Endothelial cell of umbilical vein (primary cell): ENCODE data around the gene TBC1D5. TPM values are rescaled to one million over a fixed set of nuclear protein-coding genes. Genes with fewer than 3 reads are reported as not detected.

ENCODE experiments used
- BruUV-seq: library from RNA; stranded (reverse); fragments of 400-500 nt; replicated peaks from 2 replicates; lab custom pipeline; 2021; lab: Mats Ljungman, UMichigan
- CTCF ChIA-PET: fragments of 300-600, 350-600 bp; sonication (Branson Sonifier 250); formaldehyde crosslinking; loops from one replicate; lab custom pipeline; 2021; ENCODE audit warnings: antibody characterized with exemption, inconsistent platforms; lab: Charles Lee
- POLR2A ChIA-PET: fragments of 300-600, 350-600 bp; sonication (Branson Sonifier 250); formaldehyde crosslinking; loops from one replicate; lab custom pipeline; 2021; ENCODE audit warnings: antibody characterized with exemption, inconsistent platforms; lab: Charles Lee
- DNase-seq: peaks from one replicate; pipeline ENCODE4 v3.0.0-alpha.2; 2011; ENCODE audit warnings: low read depth, low spot score
- FAIRE-seq: peaks from 2 replicates; lab custom pipeline; 2011; peaks lifted over from hg19 to GRCh38; lab: Jason Lieb, UNC
- H2AFZ ChIP-seq: 2 replicates; pipeline ENCODE4 v1.6.0; 2012; ENCODE audit warnings: low read depth, low read length, control low read depth, inconsistent platforms
- H3K27ac ChIP-seq: 2 replicates; pipeline ENCODE4 v1.5.1; 2011; ENCODE audit warnings: low read depth, mild to moderate bottlenecking, control low read depth, low read length, moderate library complexity; ENCODE audit not compliant: insufficient read depth
- H3K27me3 ChIP-seq, 2 experiments: 2 replicates each; pipeline versions ENCODE4 v1.6.0 to v1.6.1; 2011; ENCODE audit warnings: low read length in 2 of 2, mixed read lengths in 1 of 2; ENCODE audit not compliant: control insufficient read depth in 2 of 2, insufficient read depth in 2 of 2
- H3K36me3 ChIP-seq, 2 experiments: 2 replicates in 1 of 2; 3 replicates in 1 of 2; pipeline ENCODE4 v1.5.1; 2011; ENCODE audit warnings: low read length in 2 of 2, mild to moderate bottlenecking in 1 of 2, moderate library complexity in 1 of 2; ENCODE audit not compliant: control insufficient read depth in 2 of 2, insufficient read depth in 2 of 2; ENCODE audit errors: extremely low read depth in 1 of 2
- H3K4me1 ChIP-seq: 3 replicates; pipeline ENCODE4 v1.5.1; 2011; ENCODE audit warnings: mild to moderate bottlenecking, low read length; ENCODE audit not compliant: control insufficient read depth, insufficient read depth; ENCODE audit errors: extremely low read depth
- H3K4me2 ChIP-seq: 2 replicates; pipeline ENCODE4 v1.6.1; 2011; ENCODE audit warnings: low read length, control low read depth, mixed read lengths; ENCODE audit not compliant: insufficient read depth
- H3K4me3 ChIP-seq, 3 experiments: fragments of 200-600 bp in 1 of 3; sonication (generic), shearing (Covaris generic) in 1 of 3; replicated peaks in 1 of 3; 2 replicates each; pipeline ENCODE4 v1.5.1; 2011 to 2016; ENCODE audit warnings: control low read depth in 3 of 3, low read length in 3 of 3, mild to moderate bottlenecking in 2 of 3, inconsistent platforms in 1 of 3, low read depth in 1 of 3, moderate library complexity in 1 of 3; ENCODE audit not compliant: insufficient read depth in 1 of 3
- H3K79me2 ChIP-seq: 2 replicates; pipeline ENCODE4 v1.6.0; 2012; ENCODE audit warnings: low read length, inconsistent platforms; ENCODE audit not compliant: control insufficient read depth, insufficient read depth
- H3K9ac ChIP-seq: replicated peaks from 2 replicates; pipeline ENCODE3; 2011; ENCODE audit warnings: low read length, control low read depth; ENCODE audit not compliant: insufficient read depth; ENCODE audit errors: extremely low read depth
- H3K9me1 ChIP-seq: replicated peaks from 3 replicates; pipeline ENCODE4 v1.6.0; 2011; ENCODE audit warnings: mild to moderate bottlenecking, low read length; ENCODE audit not compliant: control insufficient read depth, insufficient read depth; ENCODE audit errors: extremely low read depth
- H3K9me3 ChIP-seq: replicated peaks from 2 replicates; pipeline ENCODE4 v1.5.1; 2012; ENCODE audit warnings: low read length, inconsistent platforms; ENCODE audit not compliant: control insufficient read depth, insufficient read depth
- H4K20me1 ChIP-seq: replicated peaks from 2 replicates; pipeline ENCODE3; 2011; ENCODE audit warnings: mild to moderate bottlenecking, low read length; ENCODE audit not compliant: control insufficient read depth, insufficient read depth; ENCODE audit errors: extremely low read depth
- EZH2 ChIP-seq: IDR thresholded peaks from 2 replicates; pipeline ENCODE4 v1.6.1; 2012; ENCODE audit warnings: borderline replicate concordance, low read depth, mild to moderate bottlenecking, moderate library complexity, low read length, inconsistent platforms; ENCODE audit not compliant: severe bottlenecking
- FOS ChIP-seq: IDR thresholded peaks from 2 replicates; pipeline ENCODE4 v1.6.1; 2011; ENCODE audit warnings: mild to moderate bottlenecking, low read length, moderate library complexity, borderline replicate concordance; ENCODE audit not compliant: insufficient read depth
- GATA2 ChIP-seq: IDR thresholded peaks from 2 replicates; pipeline ENCODE4 v1.7.0; 2011; ENCODE audit warnings: low read depth, mild to moderate bottlenecking, moderate library complexity, mixed read lengths, low read length; ENCODE audit not compliant: insufficient read length, insufficient read depth
- JUN ChIP-seq: IDR thresholded peaks from 2 replicates; pipeline ENCODE4 v1.6.1; 2011; ENCODE audit warnings: borderline replicate concordance, low read depth; ENCODE audit not compliant: insufficient read length, insufficient read depth
- MYC ChIP-seq: IDR thresholded peaks from one replicate; pipeline ENCODE4 v1.6.1; 2011; ENCODE audit warnings: mild to moderate bottlenecking, low read depth, low read length
- POLR2A ChIP-seq: IDR thresholded peaks from 2 replicates; pipeline ENCODE4 v1.6.1; 2012; ENCODE audit warnings: low read depth, mild to moderate bottlenecking, control low read depth, low read length
- POLR2AphosphoS5 ChIP-seq: IDR thresholded peaks from 2 replicates; pipeline ENCODE4 v1.6.1; 2012; ENCODE audit warnings: low read depth, mild to moderate bottlenecking, control low read depth, low read length, moderate library complexity; ENCODE audit not compliant: insufficient read depth
- dilution Hi-C: fragments of 300-500 bp; cut with MboI; formaldehyde crosslinking; loops from one replicate; pipeline ENCODE4 v1.15.0; 2019; ENCODE audit warnings: low sequenced_read_pairs; ENCODE audit not compliant: extremely low pct_ligation_motif_present
- intact Hi-C: fragments of 100-400 bp; cut with micrococcal nuclease; formaldehyde crosslinking; loops from one replicate; pipeline ENCODE4 v1.10.0; 2022
- polyA plus RNA-seq, 4 experiments: library from polyadenylated mRNA; depleted of rRNA in 3 of 4; stranded (reverse) in 3 of 4; unstranded in 1 of 4; fragments of >200 nt; gene quantifications; 2 replicates each; pipeline versions ENCODE4 v1.2.1 to v1.2.3, GENCODE V29; 2011 to 2012; ENCODE audit warnings: missing spikeins in 1 of 4
- total RNA-seq: library from RNA; stranded (reverse); gene quantifications from 2 replicates; pipeline ENCODE4 v1.2.3, GENCODE V29; 2021
- TF ChIP-seq, protein P1 (sequence below), 2 donors: IDR thresholded peaks; 1 replicate in 1 of 2; 2 replicates in 1 of 2; pipeline ENCODE4 v1.5.1; 2011; ENCODE audit warnings: low read length in 2 of 2, mild to moderate bottlenecking in 2 of 2, moderate library complexity in 2 of 2, control low read depth in 1 of 2, inconsistent platforms in 1 of 2, low read depth in 1 of 2; ENCODE audit not compliant: insufficient read depth in 1 of 2; ENCODE audit errors: extremely low read depth in 1 of 2
- TF ChIP-seq, protein P2 (sequence below): IDR thresholded peaks from 2 replicates; pipeline ENCODE4 v1.6.1; 2011; ENCODE audit not compliant: insufficient read depth, insufficient read length

The TBC1D5 gene
- total and polyA plus RNA-seq, 2 donors (not counting 3 experiments of a cell fraction or from before 2014, with no cell fraction given), result 17.5 to 44.7 TPM

DNA sequence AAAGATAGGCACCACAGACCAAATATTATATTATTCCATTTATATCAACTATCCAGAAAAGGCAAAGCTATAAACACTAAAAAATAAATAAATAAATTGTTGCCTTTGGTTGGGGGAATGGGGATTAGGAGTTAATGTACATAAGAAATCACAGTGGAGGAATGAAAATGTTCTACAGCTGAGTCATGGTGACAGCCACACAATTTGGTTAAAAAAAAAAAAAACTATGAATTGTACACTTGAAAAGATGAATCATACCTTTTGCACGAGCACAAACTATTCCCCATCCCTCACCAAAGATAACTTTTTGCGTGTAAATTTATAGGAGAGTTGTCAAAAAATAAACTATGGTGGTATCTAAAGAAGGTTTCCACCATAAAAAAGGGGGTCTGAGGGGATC is 103.2 kb downstream of the TBC1D5 start:
- ChIA-PET CTCF (interaction anchor here (0.9 to 1.5 kb wide), 4 partner anchors 12 to 207 kb away, joined by 3 read pairs; no protein-coding TSS in a partner anchor), POLR2A (no interaction called here)
- no peaks in the 10 kb centered on the region for H3K9me3 ChIP-seq
- H3K27ac ChIP-seq, result peak overlapping the region; percentile 60
- H3K4me3 ChIP-seq, result no peak overlapping the region
- no peaks in the 10 kb centered on the region for H3K27me3 ChIP-seq
- no TSS peak for BruUV-seq
- FAIRE-seq (no peak), DNase-seq (peak; percentile 52)
- dilution Hi-C loops, result no loop called here
- no peak overlapping the region for H3K9ac ChIP-seq
- H3K79me2 ChIP-seq, result peaks cover 2% of the 10 kb centered on the region
- no peaks in the 10 kb centered on the region for H4K20me1 ChIP-seq
- no peaks in the 10 kb centered on the region for H3K36me3 ChIP-seq
- TF ChIP-seq EZH2, result no peak
- no peak for TF ChIP-seq MYC
- no peak for TF ChIP-seq POLR2A
- peak; percentile 29 for TF ChIP-seq JUN
- TF ChIP-seq GATA2, result no peak
- no peak for TF ChIP-seq POLR2AphosphoS5
- TF ChIP-seq, protein P1, sequence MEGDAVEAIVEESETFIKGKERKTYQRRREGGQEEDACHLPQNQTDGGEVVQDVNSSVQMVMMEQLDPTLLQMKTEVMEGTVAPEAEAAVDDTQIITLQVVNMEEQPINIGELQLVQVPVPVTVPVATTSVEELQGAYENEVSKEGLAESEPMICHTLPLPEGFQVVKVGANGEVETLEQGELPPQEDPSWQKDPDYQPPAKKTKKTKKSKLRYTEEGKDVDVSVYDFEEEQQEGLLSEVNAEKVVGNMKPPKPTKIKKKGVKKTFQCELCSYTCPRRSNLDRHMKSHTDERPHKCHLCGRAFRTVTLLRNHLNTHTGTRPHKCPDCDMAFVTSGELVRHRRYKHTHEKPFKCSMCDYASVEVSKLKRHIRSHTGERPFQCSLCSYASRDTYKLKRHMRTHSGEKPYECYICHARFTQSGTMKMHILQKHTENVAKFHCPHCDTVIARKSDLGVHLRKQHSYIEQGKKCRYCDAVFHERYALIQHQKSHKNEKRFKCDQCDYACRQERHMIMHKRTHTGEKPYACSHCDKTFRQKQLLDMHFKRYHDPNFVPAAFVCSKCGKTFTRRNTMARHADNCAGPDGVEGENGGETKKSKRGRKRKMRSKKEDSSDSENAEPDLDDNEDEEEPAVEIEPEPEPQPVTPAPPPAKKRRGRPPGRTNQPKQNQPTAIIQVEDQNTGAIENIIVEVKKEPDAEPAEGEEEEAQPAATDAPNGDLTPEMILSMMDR (IDR thresholded peaks at IDR 0.05; ENCODE audit: extremely low read depth in 1 of 2, insufficient read depth in 1 of 2, low read depth in 1 of 2, low read length in 2 of 2), result no peak
- TF ChIP-seq, protein P2, sequence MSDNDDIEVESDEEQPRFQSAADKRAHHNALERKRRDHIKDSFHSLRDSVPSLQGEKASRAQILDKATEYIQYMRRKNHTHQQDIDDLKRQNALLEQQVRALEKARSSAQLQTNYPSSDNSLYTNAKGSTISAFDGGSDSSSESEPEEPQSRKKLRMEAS, result no peak
- peak; percentile 85 for TF ChIP-seq FOS
- peaks cover 32% of the 10 kb centered on the region for H3K4me1 ChIP-seq
- H2AFZ ChIP-seq, result no peak overlapping the region
- peak overlapping the region; percentile 2 for H3K4me2 ChIP-seq
- intact Hi-C loops, result loop anchor here (5.0 kb wide), 1 partner anchor 62 kb away; no protein-coding TSS in a partner anchor
- no peaks in the 10 kb centered on the region for H3K9me1 ChIP-seq
